RWPE2 (cell line): Measurements from ENCODE around the gene RNU5D-1.

Source experiments
- ATAC-seq: fragments of 200-7000 bp; cut with Tn5 transposase; 3 replicates; pipeline ENCODE4 v1.9.1; 2021; ENCODE audit warnings: low read depth
- DNase-seq: peaks from one replicate; pipeline ENCODE4 v3.0.0-alpha.2; 2020; ENCODE audit warnings: low spot score
- H3K27ac ChIP-seq: fragments of 450-650 bp; 2 replicates; pipeline ENCODE4 v1.5.1; 2017; ENCODE audit warnings: mild to moderate bottlenecking; ENCODE audit not compliant: poor library complexity, severe bottlenecking
- H3K27me3 ChIP-seq: fragments of 250-450 bp; sonication (Bioruptor Pico); 2 replicates; pipeline ENCODE4 v1.5.1; 2021; ENCODE audit warnings: mild to moderate bottlenecking, moderate library complexity; ENCODE audit not compliant: insufficient read depth, poor library complexity, severe bottlenecking
- H3K36me3 ChIP-seq: fragments of 250-450 bp; sonication (Bioruptor Pico); 2 replicates; pipeline ENCODE4 v1.5.1; 2020; ENCODE audit warnings: low read depth, mild to moderate bottlenecking, moderate library complexity
- H3K4me1 ChIP-seq: fragments of 250-450 bp; sonication (Bioruptor Pico); 2 replicates; pipeline ENCODE4 v1.5.1; 2021; ENCODE audit warnings: mild to moderate bottlenecking, moderate library complexity; ENCODE audit not compliant: insufficient read depth, poor library complexity, severe bottlenecking
- H3K4me3 ChIP-seq: fragments of 250-450 bp; sonication (Bioruptor Pico); 2 replicates; pipeline ENCODE4 v1.5.1; 2021; ENCODE audit warnings: mild to moderate bottlenecking, moderate library complexity; ENCODE audit not compliant: severe bottlenecking
- H3K9me3 ChIP-seq: fragments of 250-450 bp; sonication (Bioruptor Pico); 2 replicates; pipeline ENCODE4 v1.5.1; 2021; ENCODE audit warnings: mild to moderate bottlenecking, moderate library complexity; ENCODE audit not compliant: severe bottlenecking
- CTCF ChIP-seq: fragments of 450-650 bp; IDR thresholded peaks from one replicate; pipeline ENCODE4 v1.5.1; 2017; ENCODE audit warnings: mild to moderate bottlenecking, moderate library complexity; ENCODE audit not compliant: poor library complexity, severe bottlenecking

RNU5D-1 gene

GRCh38 chr1:44723064-44723463 is 7.9 kb downstream of the RNU5D-1 start:
- Histone ChIP-seq H3K27me3 (no peaks in the 10 kb centered on the region), H3K4me3 (no peak overlapping the region), H3K9me3 (no peaks in the 10 kb centered on the region), H3K36me3 (no peaks in the 10 kb centered on the region), H3K27ac (no peak overlapping the region), H3K4me1 (peaks cover 2% of the 10 kb centered on the region)
- DNase-seq: no peak
- no peak for ATAC-seq
- no peak for TF ChIP-seq CTCF

GRCh38 chr1:44721485-44722361 is 9.2 kb downstream of the RNU5D-1 start:
- H3K4me1 ChIP-seq: peaks cover 2% of the 10 kb centered on the region
- peak; percentile 87 for DNase-seq
- no peak for TF ChIP-seq CTCF

GRCh38 chr1:44720281-44720680 is 10.7 kb downstream of the RNU5D-1 start:
- DNase-seq (no peak), ATAC-seq (no peak)
- no peak overlapping the region for H3K4me3 ChIP-seq
- TF ChIP-seq CTCF: no peak
- H3K4me1 ChIP-seq: peaks cover 2% of the 10 kb centered on the region
- no peaks in the 10 kb centered on the region for H3K36me3 ChIP-seq
- H3K9me3 ChIP-seq: no peaks in the 10 kb centered on the region
- H3K27ac ChIP-seq: no peak overlapping the region
- H3K27me3 ChIP-seq: no peaks in the 10 kb centered on the region

More at GRCh38 chr1:44721485-44722361, 9.2 kb downstream of the RNU5D-1 start:
- Histone ChIP-seq H3K27me3 (no peaks in the 10 kb centered on the region), H3K9me3 (no peaks in the 10 kb centered on the region), H3K36me3 (no peaks in the 10 kb centered on the region), H3K4me3 (no peak overlapping the region), H3K27ac (peak overlapping the region; percentile 49)
- peak; percentile 94 for ATAC-seq

GRCh38 chr1:44719318-44719717 is 11.7 kb downstream of the RNU5D-1 start:
- Histone ChIP-seq H3K36me3 (no peaks in the 10 kb centered on the region), H3K4me1 (peaks cover 2% of the 10 kb centered on the region), H3K4me3 (no peak overlapping the region), H3K27ac (no peak overlapping the region), H3K27me3 (no peaks in the 10 kb centered on the region), H3K9me3 (no peaks in the 10 kb centered on the region)
- DNase-seq (no peak), ATAC-seq (no peak)
- no peak for TF ChIP-seq CTCF

GRCh38 chr1:44718091-44718490 is 12.9 kb downstream of the RNU5D-1 start:
- H3K4me3 ChIP-seq: no peak overlapping the region
- H3K36me3 ChIP-seq: no peaks in the 10 kb centered on the region
- ATAC-seq (no peak), DNase-seq (no peak)
- no peaks in the 10 kb centered on the region for H3K9me3 ChIP-seq
- H3K4me1 ChIP-seq: peaks cover 2% of the 10 kb centered on the region
- no peak overlapping the region for H3K27ac ChIP-seq
- TF ChIP-seq CTCF: no peak
- H3K27me3 ChIP-seq: no peaks in the 10 kb centered on the region
